ENCODE data around the gene VCX3A. TPM values are rescaled to one million over a fixed set of nuclear protein-coding genes. Genes with fewer than 3 reads are reported as not detected.
"Not testable (repeated sequence)": the region's sequence is repeated elsewhere in the genome, so short reads cannot be mapped to it uniquely, and the experiment has no call there.

VCX3A gene
- not detected in 2 replicates for total RNA-seq (2022)
- Bru-seq, nascent RNA: not detected
- BruChase-seq, experiment 1, labeled RNA remaining after a 6-hour chase: not detected
- BruChase-seq, experiment 2, labeled RNA remaining after a 2-hour chase: not detected
- long read RNA-seq: 0 reads

- not testable (repeated sequence) for H3K9me3 Mint-ChIP-seq (ENCODE audit: low read depth, unreplicated experiment); BruUV-seq (replicated peaks)
Measured at GRCh38 chrX:6535018-6535417, at the start of gene VCX3A. TSS of gene VCX3A (minus strand) at chrX:6535118. CDS start at chrX:6534497, 621 bp downstream.

GRCh38 chrX:6574762-6575161 is 39.8 kb upstream of the VCX3A start:
- intact Hi-C loops (cut with micrococcal nuclease; ENCODE audit: unreplicated experiment): no loop called here
- Mint-ChIP-seq H3K36me3 (ENCODE audit: insufficient read depth, unreplicated experiment) (no peaks in the 10 kb centered on the region), H3K27ac (ENCODE audit: unreplicated experiment) (no peak overlapping the region), H3K4me3 (ENCODE audit: low read depth, unreplicated experiment) (no peak overlapping the region), H3K9me3 (ENCODE audit: low read depth, unreplicated experiment) (peaks cover 6% of the 10 kb centered on the region), H3K4me1 (ENCODE audit: low read depth, unreplicated experiment) (no peaks in the 10 kb centered on the region), H3K27me3 (ENCODE audit: unreplicated experiment) (no peaks in the 10 kb centered on the region)
- CTCF ChIA-PET: no interaction called here
- TF ChIP-seq CTCF (IDR thresholded peaks at IDR 0.05; ENCODE audit: unreplicated experiment): no peak
- no TSS peak for BruUV-seq (replicated peaks)
- DNase-seq: no peak

More at GRCh38 chrX:6535018-6535417, at the start of gene VCX3A:
- H3K27me3 Mint-ChIP-seq (ENCODE audit: unreplicated experiment); H3K4me3 Mint-ChIP-seq (ENCODE audit: low read depth, unreplicated experiment); H3K4me1 Mint-ChIP-seq (ENCODE audit: low read depth, unreplicated experiment); intact Hi-C loops (cut with micrococcal nuclease; ENCODE audit: unreplicated experiment); DNase-seq; CTCF ChIA-PET; H3K36me3 Mint-ChIP-seq (ENCODE audit: insufficient read depth, unreplicated experiment); H3K27ac Mint-ChIP-seq (ENCODE audit: unreplicated experiment): not testable (repeated sequence)

GRCh38 chrX:6568031-6568430 is 33.1 kb upstream of the VCX3A start:
- CTCF ChIA-PET: no interaction called here
- peaks cover 14% of the 10 kb centered on the region for H3K9me3 Mint-ChIP-seq (ENCODE audit: low read depth, unreplicated experiment)
- BruUV-seq (replicated peaks): no TSS peak

DNA sequence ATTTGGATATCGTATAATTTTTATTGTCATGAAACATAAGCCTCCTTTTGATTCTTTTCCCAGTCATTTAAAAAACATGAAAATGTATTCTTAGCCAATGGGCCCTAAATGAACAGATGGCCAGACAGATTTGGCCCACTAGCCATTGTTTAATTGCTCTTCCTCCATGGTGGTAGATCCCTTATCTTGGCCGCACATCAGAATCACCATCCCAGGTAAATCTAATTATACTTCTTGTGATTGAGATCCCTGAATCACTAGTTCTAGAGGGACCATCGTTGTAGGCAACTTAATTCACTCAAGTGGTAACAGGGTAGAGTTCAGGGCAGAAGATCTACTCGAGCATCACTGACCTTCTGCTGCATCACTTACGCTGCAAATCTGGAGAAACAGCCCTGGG is 24.1 kb upstream of the VCX3A start:
- Mint-ChIP-seq H3K9me3 (ENCODE audit: low read depth, unreplicated experiment) (peaks cover 17% of the 10 kb centered on the region), H3K27me3 (ENCODE audit: unreplicated experiment) (no peaks in the 10 kb centered on the region), H3K27ac (ENCODE audit: unreplicated experiment) (no peak overlapping the region), H3K36me3 (ENCODE audit: insufficient read depth, unreplicated experiment) (no peaks in the 10 kb centered on the region), H3K4me3 (ENCODE audit: low read depth, unreplicated experiment) (no peak overlapping the region), H3K4me1 (ENCODE audit: low read depth, unreplicated experiment) (no peaks in the 10 kb centered on the region)
- no TSS peak for BruUV-seq (replicated peaks)
- intact Hi-C loops (cut with micrococcal nuclease; ENCODE audit: unreplicated experiment): no loop called here
- CTCF ChIA-PET: no interaction called here
- DNase-seq: no peak
- TF ChIP-seq CTCF (IDR thresholded peaks at IDR 0.05; ENCODE audit: unreplicated experiment): no peak

More at GRCh38 chrX:6568031-6568430, 33.1 kb upstream of the VCX3A start:
- no peaks in the 10 kb centered on the region for H3K27me3 Mint-ChIP-seq (ENCODE audit: unreplicated experiment)
- no peaks in the 10 kb centered on the region for H3K4me1 Mint-ChIP-seq (ENCODE audit: low read depth, unreplicated experiment)
- H3K4me3 Mint-ChIP-seq (ENCODE audit: low read depth, unreplicated experiment): no peak overlapping the region
- no peak overlapping the region for H3K27ac Mint-ChIP-seq (ENCODE audit: unreplicated experiment)
- TF ChIP-seq CTCF (IDR thresholded peaks at IDR 0.05; ENCODE audit: unreplicated experiment): no peak
- intact Hi-C loops (cut with micrococcal nuclease; ENCODE audit: unreplicated experiment): no loop called here
- H3K36me3 Mint-ChIP-seq (ENCODE audit: insufficient read depth, unreplicated experiment): no peaks in the 10 kb centered on the region
- no peak for DNase-seq

GRCh38 chrX:6557690-6558089 is 22.8 kb upstream of the VCX3A start:
- CTCF ChIA-PET: interaction anchor here (0.5 kb wide), 1 partner anchor 117 kb away, joined by 3 read pairs; no protein-coding TSS in a partner anchor
- intact Hi-C loops (cut with micrococcal nuclease; ENCODE audit: unreplicated experiment): no loop called here
- H3K4me3 Mint-ChIP-seq (ENCODE audit: low read depth, unreplicated experiment): no peak overlapping the region
- H3K9me3 Mint-ChIP-seq (ENCODE audit: low read depth, unreplicated experiment): peaks cover 16% of the 10 kb centered on the region
- H3K27ac Mint-ChIP-seq (ENCODE audit: unreplicated experiment): no peak overlapping the region
- no peaks in the 10 kb centered on the region for H3K27me3 Mint-ChIP-seq (ENCODE audit: unreplicated experiment)
- DNase-seq: no peak
- no peak for TF ChIP-seq CTCF (IDR thresholded peaks at IDR 0.05; ENCODE audit: unreplicated experiment)
- H3K4me1 Mint-ChIP-seq (ENCODE audit: low read depth, unreplicated experiment): no peaks in the 10 kb centered on the region
- no peaks in the 10 kb centered on the region for H3K36me3 Mint-ChIP-seq (ENCODE audit: insufficient read depth, unreplicated experiment)
- BruUV-seq (replicated peaks): no TSS peak

All from Calu3 (cell line).